HG02981 (cell line): ENCODE results near the gene GPHN.

Experiments
- ATAC-seq: cut with Tn5 transposase; IDR thresholded peaks from one replicate; pipeline ENCODE4 v1.9.1; 2021; ENCODE audit warnings: mild to moderate bottlenecking, moderate library complexity; ENCODE audit not compliant: unreplicated experiment

Gene GPHN

DNA sequence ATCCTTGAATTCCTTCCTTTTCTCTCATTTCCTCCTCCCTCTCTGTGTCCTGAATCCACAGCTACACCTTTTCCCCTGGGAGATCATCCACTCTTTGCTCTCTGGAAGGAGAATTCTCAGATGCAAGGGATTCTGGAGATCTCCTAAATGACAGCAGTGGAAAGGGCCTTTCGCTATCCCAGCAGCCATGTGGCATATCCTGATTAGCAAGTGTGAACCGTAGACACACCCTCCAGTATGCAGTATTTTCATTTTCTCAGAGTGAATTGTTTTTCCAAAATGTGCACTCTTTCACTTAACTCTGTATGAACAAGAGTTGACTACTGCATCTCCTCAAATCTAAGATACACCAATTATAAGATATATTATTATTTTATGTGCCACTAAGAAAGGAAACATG lies 687.3 kb downstream of the GPHN start:
- no peak for ATAC-seq

DNA sequence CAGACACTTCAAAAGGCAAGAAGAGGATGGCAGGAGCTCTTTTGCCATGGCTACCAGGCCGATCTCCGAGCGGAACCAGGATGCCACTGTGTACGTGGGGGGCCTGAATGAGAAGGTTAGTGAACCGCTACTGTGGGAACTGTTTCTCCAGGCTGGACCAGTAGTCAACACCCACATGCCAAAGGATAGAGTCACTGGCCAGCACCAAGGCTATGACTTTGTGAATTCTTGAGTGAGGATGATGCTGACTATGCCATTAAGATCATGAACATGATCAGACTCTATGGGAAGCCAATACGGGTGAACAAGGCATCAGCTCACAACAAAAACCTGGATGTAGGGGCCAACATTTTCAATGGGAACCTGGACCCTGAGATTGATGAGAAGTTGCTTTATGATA lies 691.1 kb downstream of the GPHN start:
- ATAC-seq = no peak

DNA sequence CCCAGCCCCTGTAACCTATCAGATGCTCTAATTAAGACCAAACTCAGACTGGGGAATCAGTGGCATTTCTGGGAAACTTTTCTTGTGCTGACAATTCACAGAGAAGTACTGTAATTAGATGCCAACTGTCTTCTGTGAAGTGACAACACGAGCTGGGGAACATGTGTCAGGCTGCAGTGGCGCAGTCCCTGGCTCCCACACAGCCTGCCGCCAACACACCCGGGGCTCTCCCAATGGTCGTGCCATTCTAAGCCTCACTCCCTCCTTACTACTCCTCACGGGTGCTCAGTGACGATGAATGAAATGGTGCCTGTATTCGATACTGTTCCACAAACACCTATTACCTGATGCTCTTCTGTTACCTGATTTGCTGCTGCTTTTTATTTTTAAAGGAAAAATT lies 699.9 kb downstream of the GPHN start:
- no peak for ATAC-seq

DNA sequence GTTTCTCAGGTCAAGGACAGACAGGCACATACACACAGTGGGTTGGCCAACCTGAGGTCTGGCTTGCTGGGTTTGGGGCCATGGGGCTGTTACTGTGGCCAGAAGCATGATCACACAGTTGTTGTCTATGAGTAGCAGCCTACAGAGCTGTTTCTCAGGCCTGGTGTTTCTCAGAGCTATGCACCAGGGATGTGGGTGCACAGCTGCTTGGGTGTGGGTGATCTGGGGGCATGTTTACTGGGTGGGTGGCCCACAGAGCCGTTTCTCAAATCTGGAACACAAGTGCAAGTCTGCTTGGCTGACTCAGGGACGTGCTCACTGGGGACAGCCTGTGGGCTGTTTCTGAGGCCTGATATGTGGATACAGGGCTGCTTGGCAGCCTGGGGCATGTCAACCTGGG lies 710.2 kb downstream of the GPHN start:
- ATAC-seq = no peak

DNA sequence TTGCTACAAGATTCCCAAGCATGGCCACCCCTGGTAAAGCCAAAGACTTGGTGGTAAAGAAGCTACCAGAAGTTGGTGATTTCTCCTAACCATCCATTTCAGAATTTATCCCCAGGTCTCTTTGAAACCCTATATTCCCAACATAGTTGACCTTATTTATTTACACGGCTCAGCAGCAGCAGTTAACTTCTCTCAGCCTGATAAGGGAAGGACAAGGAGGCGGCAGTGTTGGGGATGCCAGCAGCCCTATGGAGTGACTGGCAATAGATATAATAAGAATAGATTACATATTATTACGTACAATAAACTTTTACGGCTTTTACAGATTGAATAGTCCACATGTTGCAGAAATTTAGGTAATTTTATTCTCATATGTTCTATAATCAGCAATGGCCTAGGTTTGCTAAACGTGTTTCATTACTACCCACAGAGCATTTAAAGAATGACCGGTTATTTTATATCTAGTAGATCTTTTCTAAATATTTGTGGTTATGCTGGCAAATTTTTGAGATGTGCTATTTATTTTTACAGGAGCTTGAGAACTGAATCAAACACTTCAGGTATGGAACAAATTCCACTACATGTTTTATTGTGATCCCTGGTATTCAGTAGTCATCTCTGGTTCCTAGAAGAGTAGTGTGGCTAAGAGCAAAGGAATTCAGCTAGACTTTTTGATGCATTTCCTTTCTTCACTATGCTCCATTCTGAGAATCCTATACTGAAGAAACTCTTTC lies 713.5 kb downstream of the GPHN start:
- ATAC-seq = no peak

DNA sequence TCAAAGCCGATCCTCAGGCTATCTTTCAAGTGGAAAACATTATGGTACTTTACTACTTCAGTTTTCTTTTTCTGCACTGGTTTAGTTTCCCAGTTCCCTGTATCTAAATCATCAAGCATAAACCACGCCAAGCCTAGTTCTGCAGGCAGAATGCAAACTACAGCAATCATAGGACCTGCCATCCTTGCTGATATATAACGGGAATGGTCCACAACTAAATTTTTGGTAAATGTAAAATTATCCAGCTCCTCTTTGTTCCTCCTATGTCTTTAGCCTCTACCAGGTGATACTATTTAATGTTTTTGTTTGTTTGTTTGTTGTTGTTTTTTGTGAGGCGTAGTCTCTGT lies 714.0 kb downstream of the GPHN start:
- no peak for ATAC-seq

DNA sequence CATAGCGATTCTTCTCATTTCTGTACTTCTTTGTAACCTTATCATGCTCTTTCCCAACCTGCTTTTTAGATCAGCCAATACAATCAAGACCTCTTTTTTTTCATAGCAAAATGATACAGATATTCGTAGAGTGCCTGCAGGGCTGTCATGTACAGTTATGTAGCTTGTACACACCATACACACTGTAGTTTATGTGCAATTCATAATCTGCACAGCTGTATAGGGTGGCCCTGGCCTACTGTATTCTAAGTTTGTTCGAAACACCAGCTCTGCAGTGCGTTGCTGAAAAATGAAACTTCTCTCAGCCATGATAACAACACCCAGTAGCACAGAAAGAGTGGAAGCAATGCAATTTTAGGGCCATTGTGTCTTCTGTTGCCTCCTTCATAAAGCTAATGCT lies 717.6 kb downstream of the GPHN start:
- ATAC-seq = no peak

DNA sequence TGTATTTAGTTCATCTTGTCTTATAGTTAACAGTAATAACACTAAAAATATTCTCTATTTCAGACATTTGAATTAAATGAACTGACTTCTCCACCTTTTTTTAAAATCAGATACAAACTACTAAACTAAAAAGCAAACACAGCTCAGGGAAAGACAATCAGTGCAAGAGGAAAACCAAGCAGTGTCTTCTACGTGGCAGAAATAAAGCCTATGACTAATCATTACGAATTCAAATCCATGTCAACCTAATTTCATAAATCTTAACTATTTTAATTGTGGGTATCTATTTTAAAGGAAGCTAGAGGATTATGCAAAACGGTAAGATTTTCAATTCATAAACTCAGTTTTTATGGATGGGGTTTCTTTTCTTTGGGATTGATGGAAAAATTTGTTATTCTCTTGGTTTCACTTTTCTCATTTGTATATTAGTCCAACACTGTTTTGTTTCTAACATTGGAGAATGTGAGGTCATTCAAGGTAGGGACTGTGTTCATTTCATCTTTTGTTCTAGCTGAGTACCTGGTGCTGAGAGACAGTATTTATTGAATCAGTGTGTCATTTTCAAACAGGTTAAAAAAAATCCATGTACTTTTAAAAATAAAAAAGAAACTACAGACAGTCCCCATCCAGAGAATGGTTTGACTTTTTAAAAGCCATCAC lies 720.5 kb downstream of the GPHN start:
- ATAC-seq = no peak
